Activated CD8-positive, alpha-beta memory T cell treated with anti-CD3 and anti-CD28 coated beads, Interleukin-2, amount 50 U/mL, for 1 hour (primary cell): Measurements from ENCODE around the gene HS3ST5.
"Not testable (repeated sequence)": the region's sequence is repeated elsewhere in the genome, so short reads cannot be mapped to it uniquely, and the experiment has no call there.

ENCODE experiments used
- DNase-seq: peaks from one replicate; pipeline ENCODE4 v3.0.0-alpha.2; 2020; ENCODE audit errors: extremely low read depth

The HS3ST5 gene

GRCh38 chr6:114052141-114052540 lies 290.7 kb downstream of the HS3ST5 start:
- no peak for DNase-seq

- DNase-seq, result no peak
Observed at GRCh38 chr6:114051031-114051430, 291.8 kb downstream of the HS3ST5 start.

DNA sequence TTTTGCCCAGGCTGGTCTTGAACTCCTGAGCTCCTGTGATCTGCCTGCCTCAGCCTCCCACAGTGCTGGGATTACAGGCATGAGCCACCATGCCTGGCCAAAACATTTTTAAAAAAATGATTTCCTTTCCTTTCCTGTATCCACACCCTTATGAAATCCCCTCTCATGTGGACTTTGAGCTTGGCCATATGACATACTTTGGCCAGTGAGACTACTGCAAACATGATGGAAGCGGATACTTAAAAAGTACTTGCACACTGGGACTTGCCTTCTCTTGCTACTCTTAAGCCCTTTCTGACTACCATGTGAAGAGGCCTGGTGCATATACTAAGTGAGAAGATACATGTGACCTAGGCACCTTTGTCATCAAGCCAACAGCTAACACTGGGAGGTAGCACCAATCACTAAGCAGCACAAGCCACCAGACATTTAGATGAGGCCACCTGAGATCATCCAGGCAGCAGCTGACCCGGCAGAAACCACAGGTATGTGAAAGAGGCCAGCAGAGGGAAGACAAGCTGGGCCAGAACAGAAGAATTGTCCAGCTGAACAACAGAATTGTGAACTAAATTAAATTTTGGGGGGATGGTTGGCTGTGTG lies 293.4 kb downstream of the HS3ST5 start:
- no peak for DNase-seq

DNA sequence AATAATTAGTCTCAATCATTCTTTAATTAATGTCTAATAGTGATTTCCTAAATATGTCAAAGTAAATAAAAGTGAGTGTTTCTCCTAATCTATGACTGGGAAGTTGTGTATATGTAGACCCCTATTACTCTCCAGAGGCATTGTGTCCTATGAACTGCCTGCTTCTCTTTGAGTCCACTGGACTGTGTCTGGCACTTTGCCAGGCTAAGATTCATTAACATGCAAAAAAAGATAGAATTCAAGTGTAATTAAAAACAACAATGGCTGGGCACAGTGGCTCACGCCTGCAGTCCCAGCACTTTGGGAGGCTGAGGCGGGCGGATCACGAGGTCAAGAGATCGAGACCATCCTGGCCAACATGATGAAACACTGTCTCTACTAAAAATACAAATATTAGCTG lies 298.3 kb downstream of the HS3ST5 start:
- DNase-seq, result not testable (repeated sequence)

DNA sequence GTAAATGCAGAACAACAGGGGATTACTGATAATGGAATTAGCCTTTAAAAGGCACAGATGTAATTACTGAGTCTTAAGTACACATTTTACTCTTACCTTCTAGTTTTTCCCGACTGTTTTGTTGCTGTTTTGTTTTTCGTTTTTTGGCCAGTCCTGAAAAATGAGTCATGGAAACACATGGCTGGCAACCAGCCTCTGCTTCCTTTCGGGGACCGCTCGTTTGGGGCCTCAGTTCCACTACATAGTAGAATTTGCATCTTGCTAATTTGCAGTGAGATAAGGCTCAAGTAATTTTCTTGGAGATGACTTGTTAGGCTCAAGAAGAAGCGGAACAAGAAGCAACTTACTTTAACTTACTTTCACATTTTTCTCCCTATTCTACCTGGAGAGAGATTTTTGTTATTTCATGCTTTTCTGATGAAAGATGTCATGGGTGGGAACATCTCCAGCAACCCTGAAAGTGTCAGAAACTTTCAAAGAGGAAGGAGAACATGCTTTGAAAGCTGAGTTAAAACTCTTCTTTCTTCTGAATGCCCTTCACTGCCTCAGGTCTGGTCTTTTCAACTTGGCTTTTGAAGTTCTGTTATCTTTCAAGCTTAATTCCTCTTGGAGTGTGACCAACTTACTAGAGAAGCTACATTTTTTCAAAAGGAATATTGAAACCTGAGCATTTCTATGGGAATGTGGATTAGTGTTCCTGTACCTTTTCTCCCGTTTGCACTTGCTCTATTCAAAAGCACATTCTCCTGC lies 300.4 kb downstream of the HS3ST5 start:
- no peak for DNase-seq

DNA sequence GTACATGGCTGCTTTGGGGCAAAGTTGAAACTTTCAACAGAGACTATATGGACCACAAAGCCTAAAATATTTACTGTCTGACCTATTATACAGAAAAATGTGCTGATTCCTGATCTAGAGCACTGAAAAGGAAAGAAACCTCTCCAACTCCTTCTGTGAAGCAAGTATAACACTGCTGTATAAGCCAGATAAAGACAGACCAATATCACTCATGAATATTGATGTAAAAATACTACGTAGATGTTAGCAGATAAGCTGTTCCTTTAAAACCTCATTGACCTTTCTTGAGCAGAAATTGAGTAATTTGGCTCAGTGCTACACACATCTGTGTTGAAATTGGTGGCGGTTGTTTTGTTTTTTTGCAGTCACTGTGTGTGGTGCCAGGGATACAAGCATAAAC lies 302.0 kb downstream of the HS3ST5 start:
- DNase-seq, result no peak

DNA sequence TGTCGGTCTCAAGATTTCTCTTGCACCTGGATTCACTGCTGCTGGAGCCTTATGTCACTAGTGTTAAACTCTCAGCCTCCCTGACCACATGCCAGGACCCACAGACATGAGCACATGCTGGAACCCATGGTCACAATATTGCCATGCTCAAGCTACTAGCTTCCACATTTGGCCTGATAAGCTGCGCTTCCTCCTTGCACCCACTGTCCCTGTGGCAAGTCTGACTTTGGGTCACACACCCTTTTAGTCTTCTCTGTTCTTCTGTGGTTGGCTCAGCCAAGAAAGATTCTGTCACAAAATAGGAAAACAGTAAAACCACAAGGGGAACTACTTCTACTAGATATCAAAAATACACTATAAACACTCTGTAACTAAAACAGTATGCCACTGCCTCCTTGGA lies 303.0 kb downstream of the HS3ST5 start:
- no peak for DNase-seq

GRCh38 chr6:114033606-114034005 lies 309.2 kb downstream of the HS3ST5 start:
- DNase-seq, result no peak

GRCh38 chr6:114032721-114033120 lies 310.1 kb downstream of the HS3ST5 start:
- no peak for DNase-seq

DNA sequence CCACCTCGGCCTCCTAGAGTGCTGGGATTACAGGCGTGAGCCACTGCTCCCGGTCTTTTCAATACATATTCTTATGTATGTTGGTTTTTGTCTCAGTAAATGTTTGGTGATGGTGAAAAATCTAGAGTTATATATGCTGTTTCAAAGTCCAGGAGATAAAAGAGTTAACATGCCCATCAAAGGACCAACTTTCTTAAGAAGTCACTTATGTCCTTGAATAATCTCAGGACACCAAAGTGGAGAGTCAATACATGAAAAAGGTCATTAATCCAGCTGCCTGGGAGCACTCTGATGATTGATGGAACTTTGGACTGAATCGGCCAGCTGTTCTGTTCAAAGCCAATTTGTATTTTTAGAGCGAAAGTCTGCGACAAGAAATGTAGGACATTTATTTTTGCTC lies 312.1 kb downstream of the HS3ST5 start:
- no peak for DNase-seq

- DNase-seq, result no peak
Observed at GRCh38 chr6:114024746-114025145, 318.1 kb downstream of the HS3ST5 start.

DNA sequence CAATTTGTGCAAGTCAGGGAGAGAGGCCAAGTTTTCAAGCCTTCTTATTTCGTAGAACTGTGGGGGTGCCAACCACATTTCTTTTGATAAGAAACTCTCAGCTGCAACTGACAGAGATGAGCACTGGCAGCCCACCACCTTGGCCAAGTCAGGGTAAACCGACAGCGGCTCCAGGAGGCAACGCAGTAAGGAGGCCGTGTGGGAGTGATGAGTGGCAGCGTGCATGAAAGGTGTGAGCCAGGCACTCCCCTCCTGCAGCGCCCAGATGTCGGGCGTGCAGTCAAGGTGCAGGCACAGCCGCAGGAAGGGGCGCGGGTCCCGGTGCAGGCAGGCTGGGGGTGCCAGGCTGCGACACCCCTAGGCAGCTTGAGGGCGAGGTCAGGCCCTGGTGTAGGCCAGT lies 322.6 kb downstream of the HS3ST5 start:
- DNase-seq, result no peak

DNA sequence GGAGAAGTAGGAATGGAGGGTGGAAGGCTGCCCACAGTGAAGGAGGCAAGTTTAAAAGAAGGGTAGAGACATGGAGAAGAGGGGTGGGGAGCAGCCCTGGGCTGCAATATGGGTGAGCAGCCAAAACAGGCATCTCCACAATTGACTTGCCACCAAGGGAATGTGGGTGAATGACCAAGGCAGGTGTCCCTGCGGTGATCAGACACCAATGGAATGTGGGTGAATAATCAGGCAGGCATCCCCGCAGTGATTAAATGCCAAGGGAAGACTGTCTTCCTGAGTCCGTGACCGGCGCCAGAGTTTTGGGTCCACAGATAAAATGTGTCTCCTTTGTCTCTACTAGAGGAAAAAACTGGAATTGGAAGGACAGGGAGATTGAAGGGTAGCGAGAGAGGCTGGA lies 325.7 kb downstream of the HS3ST5 start:
- DNase-seq, result not testable (repeated sequence)

DNA sequence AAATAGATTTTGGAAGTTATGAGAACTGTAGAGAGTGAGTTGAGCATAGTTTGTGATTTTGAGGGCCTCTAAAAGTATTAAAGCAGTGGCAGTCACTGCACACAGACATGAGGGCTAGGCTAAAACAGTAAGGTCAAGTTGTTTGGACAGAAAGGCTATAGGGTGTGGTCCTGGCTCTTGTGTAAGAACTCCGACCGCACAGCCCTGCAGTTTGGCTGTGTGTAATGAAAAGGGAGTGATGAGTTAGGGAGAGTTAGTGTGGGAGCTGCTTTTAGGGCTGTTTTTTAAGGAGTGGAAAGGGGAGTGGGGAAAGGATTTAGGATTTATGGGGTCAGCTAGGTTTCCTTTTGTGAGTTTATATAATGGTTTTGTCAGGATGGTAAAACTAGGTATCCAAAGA lies 328.7 kb downstream of the HS3ST5 start:
- DNase-seq, result not testable (repeated sequence)

DNA sequence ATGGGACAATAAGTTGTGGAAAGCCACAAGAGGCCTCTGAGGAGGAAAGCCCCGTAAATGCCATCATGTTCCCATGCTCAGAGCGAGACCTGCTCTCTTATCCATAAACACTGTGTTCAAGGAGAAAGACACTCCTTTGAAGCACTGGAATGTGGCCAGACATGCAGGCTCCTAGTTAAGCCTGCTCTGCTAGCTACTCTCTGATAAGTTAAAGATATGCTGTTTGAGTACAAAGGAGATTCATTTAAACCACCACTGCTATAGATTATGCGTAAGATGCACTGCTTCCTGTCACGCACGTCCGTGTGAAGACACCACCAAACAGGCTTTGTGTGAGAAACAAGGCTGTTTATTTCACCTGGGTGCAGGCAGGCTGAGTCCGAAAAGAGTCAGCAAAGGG lies 331.3 kb downstream of the HS3ST5 start:
- DNase-seq, result not testable (repeated sequence)

DNA sequence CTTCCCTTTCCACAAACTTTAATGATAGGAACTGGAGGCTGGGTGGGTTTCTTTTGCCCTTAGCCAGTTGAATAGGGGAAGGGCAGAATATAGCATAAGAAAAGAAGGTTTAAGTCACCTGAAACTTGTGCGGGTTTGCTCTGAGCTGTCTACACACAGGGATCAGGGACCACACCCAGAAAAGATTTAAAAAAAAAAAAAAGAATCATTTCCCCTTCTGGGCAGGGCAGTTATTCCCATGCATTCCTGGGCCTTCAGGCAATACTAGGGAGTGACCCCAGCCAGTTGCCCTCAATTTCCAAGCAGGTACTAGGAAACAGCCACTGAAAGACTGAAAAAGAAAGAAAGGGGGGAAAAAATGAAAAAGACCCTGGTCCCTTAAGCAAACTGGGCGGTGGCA lies 332.3 kb downstream of the HS3ST5 start:
- DNase-seq, result no peak

DNA sequence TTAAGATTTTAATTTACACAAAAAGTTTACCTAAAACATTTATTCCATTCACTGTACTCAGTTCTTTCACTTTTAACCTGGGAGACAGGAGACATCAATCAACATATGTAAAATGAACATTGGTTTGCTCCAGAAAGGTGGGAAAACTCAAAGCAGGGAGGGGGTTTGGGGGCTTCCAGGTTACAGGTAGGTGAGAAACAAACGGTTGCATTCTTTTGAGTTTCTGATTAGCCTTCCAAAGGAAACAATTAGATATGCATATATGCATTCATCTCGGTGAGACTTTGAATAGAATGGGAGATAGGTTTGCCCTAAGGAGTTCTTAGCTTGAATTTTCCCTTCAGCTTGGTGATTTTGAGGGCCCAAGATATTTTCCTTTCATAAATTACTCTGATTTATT lies 333.6 kb downstream of the HS3ST5 start:
- no peak for DNase-seq

DNA sequence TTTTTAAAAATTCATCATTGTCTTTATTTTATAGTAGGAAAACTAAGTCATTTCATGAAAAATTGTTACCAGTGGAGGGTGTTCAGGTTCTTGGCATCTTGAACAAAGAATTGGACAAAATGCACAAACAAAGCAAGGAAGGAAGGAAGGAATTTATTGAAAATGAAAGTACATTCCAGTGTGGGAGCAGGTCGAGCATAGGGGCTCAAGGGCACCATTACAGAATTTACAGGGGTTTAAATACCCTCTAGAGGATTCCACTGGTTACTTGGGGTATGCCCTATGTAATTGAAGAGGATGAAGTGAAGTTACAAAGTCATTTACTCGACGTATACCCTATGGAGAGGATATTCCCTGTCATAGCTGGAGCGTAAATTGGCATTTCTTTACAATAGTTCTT lies 334.5 kb downstream of the HS3ST5 start:
- DNase-seq, result no peak

DNA sequence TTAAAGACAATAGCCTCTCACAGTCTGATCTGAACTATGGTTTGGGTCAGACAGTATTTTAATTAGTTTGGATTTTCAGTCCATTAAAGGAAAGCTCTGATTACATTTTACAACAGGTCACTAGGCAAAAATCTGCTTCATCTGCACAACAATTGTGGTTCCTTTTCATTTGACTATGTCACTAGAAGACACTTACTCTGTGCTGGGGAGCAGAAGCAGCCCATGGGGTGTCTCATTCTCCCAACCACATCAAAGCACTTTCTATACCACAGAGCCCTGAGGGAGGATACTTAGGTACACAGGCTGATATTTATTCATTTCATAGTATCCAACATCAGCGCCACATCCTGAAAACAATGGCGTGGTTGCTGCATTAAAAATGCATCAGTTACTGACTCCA lies 335.3 kb downstream of the HS3ST5 start:
- no peak for DNase-seq
